ENCODE data around the gene FHIP2A. TPM values are rescaled to one million over a fixed set of nuclear protein-coding genes. Genes with fewer than 3 reads are reported as not detected.

FHIP2A gene
- polyA plus RNA-seq, 1 donor: 19.7 TPM

DNA sequence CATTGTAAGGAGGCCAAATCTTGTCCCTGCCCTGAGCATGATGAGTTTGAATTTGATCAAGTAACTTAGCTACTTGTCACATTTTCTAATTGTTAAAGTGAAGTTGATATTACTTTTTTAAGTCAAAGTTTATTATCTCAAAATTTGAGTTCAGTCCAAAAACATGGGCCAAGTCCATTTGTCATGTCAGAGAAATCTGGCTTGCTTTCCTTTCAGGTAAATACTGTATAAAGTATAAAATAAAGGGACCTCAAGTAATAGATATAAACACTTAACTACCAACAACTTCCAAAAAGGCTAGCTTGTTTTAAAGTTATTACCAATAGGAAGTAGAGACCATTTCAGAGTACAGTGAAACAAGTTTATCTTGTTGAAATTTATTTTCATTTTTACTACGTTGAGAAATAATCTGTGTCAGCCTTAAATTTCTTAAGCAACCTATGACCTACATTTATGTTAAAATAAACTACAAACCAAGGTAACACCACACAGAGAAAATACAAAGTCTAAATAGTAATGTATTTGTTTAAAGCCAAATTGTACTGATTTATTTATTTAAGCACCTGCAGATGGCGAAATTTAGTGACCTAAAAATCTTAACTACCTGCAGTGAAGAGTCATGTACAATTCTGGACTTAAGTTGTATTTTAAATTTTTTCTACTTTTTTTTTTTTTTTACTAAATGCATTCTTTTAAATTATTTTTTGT is 36.5 kb downstream of the FHIP2A start:
- DNase-seq: no peak

DNA sequence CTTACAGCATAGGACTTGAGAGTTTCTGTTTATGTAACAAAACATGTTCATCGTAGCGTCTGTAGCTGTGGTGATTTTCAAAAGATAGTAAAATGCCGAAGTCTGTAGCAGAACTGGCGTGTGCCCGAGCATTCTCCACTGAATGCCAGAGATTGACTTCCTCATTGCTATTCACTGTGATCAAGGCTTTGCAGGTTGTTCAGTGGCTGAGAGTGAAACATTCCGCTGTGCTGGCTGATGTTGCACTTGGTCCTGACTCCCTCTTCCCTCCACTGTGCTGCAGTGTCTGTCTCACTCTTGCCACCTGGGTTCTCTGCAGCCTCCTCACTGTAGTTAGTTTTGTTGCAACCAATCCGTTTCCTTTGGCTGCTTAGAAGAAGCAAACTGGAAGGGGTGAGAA is 37.6 kb downstream of the FHIP2A start:
- DNase-seq: no peak

DNA sequence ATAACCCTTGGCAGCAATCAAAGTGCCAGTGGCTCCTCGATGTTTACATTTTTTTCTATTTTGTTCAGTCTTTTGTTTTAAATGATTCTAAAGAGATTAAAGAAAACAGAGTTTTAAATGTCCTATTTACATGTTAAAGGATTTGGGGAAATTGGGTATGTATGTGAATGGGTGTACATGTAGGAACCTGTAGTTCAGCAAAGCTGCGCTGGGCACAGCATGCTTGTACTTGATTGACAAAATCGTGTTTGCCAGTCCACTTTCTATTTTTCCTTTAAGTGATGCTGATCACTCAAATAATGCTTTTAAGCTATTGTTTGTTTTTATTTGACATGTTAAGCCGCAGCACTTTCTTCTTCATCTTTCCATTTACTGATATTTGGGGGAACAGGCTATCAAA is 40.9 kb downstream of the FHIP2A start:
- DNase-seq: no peak

DNA sequence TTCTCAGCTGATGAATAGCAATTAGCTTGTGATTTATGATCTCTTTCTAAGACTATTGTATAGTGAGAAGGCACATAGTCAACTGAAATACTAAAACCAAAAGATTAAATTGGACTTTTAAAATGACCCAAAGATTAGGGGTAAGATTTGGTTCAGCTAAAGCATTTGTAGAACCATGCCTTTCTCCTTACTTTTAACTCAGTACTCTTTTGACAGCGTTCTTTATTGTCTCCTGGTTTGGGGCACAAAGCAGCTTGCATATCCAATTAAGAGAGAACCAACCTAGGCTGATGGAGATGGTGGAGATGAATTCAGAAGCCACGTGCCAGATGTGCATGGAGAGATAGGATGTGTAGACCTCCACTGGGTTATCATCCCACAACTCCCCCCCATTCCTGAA is 45.8 kb downstream of the FHIP2A start:
- no peak for DNase-seq

DNA sequence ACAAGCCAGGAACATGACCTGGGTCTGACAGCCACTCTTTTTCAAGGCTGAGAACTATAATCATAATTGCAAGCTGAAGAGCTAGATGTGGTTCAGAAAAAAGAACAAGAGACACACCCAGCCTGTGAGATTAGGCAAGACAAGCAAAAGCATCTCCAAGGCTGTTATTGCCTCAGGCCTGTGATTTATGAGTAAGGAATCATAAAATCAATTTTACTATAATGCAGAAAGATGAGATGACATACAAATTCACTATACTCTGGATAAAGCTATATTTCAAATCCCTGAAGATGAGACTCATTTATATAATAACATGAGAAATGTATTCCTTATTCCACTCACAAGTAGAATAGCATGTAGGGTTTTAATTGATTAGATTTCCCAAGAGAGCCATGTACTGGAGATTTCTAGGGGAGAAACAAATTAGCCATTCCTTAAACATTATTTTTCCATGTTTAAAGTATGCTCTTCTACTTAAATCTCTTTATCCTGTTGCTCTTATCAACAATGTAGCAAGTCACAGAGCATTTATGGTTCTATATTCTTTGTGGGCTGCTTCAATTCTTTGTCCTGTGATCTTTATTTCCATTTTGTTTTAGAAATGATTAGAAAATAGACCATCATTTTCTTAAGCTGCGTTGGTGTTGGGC is 47.4 kb downstream of the FHIP2A start:
- DNase-seq: no peak

DNA sequence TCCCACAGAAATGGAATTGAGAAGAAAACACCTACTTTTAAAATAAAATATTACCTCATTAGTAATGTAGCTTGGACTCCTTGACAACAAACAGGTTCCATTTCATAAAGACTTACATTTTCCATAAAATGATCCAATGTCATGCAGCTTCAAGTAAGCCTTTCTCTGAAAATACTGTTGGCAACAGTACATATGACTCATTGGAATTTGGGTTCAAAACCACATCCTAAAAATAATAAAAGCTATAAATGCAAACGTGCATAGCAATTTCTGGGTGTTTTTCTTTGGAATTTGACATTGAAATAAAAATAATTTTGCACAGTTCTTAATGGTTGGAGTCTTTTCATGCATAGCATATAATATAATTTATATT is 47.9 kb downstream of the FHIP2A start:
- DNase-seq: peak; percentile 49

DNA sequence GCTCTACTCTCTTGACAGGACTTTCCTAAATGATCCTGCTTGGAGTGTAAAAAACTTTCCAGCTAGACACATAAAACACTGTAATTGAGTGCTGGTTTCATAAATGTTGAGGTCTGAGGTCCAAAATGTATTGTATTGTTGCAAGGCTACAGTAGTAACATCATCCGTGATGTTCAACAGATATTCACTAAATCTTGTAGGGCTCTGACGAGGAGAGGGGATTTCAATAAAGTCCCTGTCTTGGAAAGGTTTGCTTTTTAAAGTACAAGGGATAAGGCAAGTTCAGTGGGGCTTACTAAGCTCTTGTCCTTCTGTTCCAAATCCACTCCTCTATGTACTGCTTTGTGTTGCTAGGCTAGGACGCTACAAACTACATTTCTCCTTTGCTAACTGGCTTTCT is 48.9 kb downstream of the FHIP2A start:
- DNase-seq: no peak

DNA sequence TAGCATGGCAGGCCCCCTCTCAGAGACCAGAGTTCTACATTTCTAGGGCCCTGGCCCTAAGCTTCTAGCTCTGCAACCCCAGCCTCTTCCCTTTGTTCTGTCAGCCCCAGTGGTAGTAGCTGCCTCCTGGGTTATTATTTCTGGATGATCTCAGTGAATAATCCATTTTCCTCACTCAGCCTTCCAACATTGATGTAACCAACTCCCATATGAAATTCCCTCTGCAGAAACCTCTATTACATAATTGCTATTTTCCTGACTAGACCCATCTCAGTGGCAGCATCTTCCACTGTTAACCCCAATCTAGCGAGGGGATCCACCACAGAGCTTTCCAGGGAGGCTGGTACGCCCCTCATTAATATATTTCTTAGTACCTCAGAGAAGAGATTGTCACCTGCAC is 49.8 kb downstream of the FHIP2A start:
- no peak for DNase-seq

Other genes with a start within 250 kb of the FHIP2A start
- 43.9 TPM for gene ABLIM1, start 163.5 kb upstream of the FHIP2A start, polyA plus RNA-seq (ENCODE audit: insufficient read length)
- 20.0 TPM for gene TRUB1, start 116.4 kb downstream of the FHIP2A start, polyA plus RNA-seq (ENCODE audit: insufficient read length)